CD1c-positive myeloid dendritic cell (primary cell): ENCODE measurements around the gene LCN1.
A peak's percentile ranks its signal among the peaks of the same experiment; 100 is the strongest.
"Not testable (repeated sequence)": the region's sequence is repeated elsewhere in the genome, so short reads cannot be mapped to it uniquely, and the experiment has no call there.

ENCODE experiments used
- DNase-seq: peaks from one replicate; pipeline ENCODE4 v3.0.0-alpha.2; 2016; ENCODE audit errors: extremely low spot score

LCN1 gene

GRCh38 chr9:135504262-135505243 lies 16.7 kb upstream of the LCN1 start:
- DNase-seq, result peak; percentile 43

DNA sequence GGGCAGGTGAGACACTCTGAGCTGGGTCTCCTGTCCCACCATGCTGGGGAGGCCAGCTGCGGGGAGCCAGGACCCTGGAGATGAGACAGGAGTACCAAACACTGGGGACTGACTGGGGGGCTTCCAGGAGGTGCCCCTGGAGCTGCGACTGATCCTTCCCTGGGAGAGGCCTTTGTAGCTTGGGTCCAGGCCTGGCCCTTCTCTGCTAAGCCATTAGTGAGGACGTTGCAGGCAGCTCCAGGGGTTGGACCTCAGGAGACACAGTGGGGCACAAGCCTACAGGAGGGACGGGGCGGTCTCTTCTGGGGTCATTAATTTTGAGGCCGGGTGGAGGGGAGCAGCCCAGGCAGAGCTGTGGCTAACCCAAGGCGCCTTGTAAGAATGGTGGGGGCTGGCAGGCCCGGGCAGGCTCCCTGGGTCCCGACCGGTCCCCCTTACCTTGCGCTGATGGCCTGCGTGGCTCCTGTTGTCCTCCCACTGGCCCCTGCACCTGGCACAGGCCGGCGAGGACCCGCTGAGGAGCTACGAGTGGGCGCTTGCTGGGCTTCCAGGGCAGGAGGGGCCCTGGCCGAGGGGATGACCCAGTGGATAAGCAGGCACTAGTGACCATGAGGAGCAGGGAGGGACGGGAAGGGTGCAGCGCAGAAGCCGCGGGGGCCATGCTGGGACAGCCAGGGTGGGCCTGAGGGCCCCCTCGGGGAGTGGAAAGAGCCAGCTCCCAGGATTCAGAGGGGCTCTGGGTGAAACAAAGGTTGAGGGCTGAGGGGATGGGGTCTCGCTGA lies 15.6 kb upstream of the LCN1 start:
- DNase-seq, result no peak

DNA sequence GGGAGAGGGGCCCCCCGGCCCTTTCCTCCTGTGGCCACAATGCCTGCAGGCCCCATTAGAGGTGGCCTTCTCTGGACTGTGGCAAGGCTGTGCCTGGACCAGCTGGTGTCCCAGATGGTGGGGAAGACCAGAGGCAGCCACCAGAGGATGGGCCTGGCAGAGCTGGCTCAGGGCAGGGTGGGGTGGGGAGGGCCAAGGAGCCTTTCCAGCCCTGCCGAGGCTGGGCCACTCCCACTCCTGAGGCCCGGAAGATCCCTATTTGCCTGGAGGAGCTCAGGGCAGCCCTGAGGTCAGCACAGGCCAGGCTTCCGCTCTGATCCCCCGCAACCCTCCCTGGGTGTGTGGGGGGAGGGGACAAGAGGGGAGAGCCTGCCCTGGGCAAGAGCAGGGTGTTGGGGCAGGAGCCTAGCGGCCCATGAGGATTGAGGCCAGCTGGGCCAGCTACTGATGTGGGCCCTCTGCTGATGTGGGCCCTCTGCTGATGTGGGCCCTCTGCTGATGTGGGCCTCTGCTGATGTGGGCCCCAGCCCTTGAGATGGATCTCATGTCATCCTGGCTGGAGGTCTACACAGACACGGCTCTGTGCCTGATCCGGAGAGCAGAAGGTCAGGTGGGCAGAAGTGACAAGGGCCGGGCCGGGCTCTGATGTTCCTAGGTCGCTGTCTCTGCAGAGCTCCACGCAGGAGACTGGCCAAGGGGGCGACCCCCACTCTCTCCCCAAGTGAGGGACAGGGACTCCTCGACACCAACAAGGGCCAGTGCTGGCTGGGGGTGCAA lies 14.7 kb upstream of the LCN1 start:
- no peak for DNase-seq

- no peak for DNase-seq
Measured at GRCh38 chr9:135507104-135508035, 13.9 kb upstream of the LCN1 start.

- DNase-seq, result no peak
Measured at GRCh38 chr9:135508211-135508820, 12.9 kb upstream of the LCN1 start.

GRCh38 chr9:135509458-135509857 lies 11.8 kb upstream of the LCN1 start:
- no peak for DNase-seq

GRCh38 chr9:135512241-135512603 lies 9.0 kb upstream of the LCN1 start:
- no peak for DNase-seq

GRCh38 chr9:135512904-135513303 lies 8.3 kb upstream of the LCN1 start:
- no peak for DNase-seq

- DNase-seq, result no peak
Measured at GRCh38 chr9:135513351-135513846, 7.8 kb upstream of the LCN1 start.

GRCh38 chr9:135513906-135514305 lies 7.3 kb upstream of the LCN1 start:
- not testable (repeated sequence) for DNase-seq

DNA sequence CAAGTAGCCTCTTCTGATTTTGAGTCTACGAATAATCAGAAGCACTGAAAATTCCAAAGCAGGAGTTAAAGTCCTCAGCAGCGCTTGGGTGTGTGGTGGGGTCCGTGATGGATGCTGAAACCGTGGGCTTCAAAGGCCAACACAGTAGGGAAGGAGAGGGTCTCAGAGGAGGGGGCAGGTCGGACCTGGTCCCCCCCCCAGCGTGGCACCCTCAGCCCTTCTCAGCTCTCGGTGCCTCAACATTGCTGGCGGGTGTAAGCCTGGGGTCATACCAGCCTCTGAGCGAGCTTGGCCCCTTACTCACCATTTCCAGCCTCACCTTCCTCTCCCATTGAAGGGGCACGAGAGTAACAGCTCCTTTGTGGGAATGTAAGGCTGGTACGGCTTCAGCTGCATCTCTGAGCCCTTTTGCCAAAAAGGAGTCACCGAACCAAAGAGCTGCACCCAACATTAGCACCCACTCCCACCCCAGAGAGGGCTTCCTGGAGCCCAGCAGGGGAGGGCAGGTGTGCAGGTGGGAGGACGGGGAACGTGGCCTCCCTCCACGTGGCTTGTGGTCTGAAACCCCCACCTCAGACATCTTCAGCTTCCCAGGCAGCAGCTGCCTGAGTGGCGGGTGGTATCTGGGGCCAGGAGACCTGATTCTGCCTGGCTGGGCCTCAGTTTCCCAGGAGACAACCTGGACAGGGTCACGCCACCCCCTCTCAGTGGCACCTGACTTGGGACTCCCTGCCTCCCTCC lies 6.7 kb upstream of the LCN1 start:
- DNase-seq, result no peak

DNA sequence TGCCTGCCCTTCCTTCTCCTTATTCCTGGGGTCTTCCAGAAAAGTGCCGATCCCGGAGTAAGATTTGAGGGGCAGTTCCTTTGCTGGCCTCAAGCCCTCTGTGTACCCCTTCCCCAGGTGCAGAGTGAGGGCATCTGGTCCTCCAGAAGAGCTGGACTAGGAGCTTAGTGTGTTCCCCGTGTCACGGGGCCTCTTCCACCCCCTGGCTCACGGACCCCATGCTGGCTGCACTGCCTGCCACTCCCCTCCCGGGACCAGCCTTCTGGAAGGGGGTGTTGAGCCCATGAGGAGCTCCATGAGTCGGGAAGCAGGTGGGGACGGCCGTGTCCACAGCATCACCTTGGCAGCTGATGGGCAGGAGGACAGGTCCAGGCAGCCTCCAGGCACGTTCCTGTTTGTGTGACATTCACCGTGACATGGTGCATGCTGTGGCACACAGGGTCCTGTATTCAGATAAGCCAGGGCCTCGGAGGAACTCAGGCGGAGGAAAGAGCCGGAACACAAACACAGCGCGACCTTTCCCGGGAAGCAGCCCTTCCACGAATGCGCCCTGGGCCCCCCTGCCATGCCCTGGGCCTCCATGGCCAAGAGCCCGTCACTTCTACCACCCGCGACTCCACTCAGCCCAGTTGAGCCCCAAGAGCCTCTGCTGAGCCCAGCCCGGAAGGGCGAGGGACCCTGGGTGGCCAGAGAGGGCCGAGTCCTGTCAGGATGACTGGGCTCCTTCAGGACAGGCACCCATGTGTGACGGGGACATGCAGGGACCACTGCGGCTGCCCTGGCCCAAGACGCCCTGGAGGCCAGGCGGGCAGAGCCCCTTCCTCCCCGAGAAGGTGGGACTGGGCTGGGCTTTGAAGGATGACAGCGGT lies 5.9 kb upstream of the LCN1 start:
- no peak for DNase-seq

DNA sequence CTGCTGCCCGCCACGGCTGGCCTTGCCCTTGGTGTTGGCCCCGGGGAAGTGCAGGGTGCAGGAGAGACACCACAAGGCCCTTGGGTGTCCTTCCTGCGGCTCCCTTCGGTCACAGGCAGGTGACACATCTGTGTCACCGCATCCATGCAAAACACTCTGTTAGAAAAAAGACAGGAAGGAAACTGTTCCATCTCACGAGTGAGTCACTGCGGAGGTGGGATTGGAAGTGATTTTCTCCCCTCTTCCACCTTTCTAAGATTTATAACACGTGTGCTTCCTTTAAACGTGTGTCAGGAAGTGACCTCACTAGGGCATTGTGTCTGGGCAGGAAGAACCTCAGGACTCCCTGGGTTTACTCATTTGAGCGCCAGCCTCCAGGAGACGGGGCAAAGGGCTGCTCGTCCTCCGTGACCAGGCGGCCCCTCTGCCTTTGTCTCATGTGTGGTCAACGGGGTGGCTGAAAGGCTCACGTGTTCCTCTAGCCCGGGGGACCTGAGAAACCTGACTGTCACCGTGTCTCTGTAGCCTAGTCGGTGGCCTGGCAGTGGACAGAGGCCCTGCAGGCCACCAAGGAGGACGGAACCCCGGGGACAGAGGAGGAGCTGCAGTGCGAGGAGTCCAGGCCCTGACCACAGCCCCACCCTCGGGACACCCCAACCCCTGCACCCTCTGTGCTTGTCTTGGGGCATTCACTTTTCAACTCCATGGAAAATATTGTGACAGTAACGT lies 4.9 kb upstream of the LCN1 start:
- no peak for DNase-seq

GRCh38 chr9:135517407-135517822 lies 3.8 kb upstream of the LCN1 start:
- no peak for DNase-seq

DNA sequence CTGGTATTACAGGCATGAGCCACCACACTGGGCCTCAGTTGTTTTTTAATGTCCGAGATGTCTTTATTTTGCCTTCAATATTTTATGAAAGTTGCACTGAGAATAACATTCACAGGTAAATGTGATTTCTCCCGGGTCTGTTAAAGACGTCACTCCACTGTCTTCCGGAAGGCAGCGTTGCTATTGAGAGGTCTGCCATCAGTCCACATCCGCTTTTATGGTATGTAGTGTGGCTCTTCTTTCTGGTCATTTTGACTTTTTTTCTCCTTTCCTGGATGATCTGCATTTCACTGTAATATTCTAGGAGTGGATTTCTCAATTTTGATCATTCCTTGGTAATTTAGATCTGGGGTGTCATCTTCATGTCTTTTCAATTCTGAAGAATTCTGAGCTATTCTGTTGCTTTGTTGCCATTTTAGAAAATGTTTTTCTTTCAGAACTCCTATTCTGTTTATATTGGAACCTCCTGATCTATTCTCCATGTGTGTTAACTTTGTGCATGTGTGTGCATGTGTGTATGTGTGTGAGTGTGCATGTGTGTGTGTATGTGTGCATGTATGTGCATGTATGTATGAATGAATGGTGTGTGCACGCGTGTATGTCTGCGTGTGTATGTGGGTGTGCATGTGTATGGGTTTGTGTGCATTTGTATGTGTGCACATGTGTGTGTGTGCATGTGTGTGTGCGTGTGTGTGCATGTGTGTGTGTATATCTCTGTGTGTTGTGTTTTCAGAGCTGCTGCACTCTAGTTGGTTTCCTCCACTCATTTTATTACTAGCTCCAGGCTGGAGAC lies 1.9 kb upstream of the LCN1 start:
- DNase-seq, result no peak

- no peak for DNase-seq
Measured at GRCh38 chr9:135521608-135522095, 412 bp downstream of the LCN1 start.
